Loucy (cell line): Measurements from ENCODE around the gene GIMAP1.

Source experiments
- CTCF ChIP-seq: fragments of 200-600 bp; sonication (generic); conservative IDR thresholded peaks from 2 replicates; pipeline ENCODE4 v1.5.1; 2014; ENCODE audit warnings: mild to moderate bottlenecking, antibody characterized with exemption, low read length
- EZH2phosphoT487 ChIP-seq: fragments of 200-600 bp; IDR thresholded peaks from 2 replicates; pipeline ENCODE4 v1.6.1; 2018; ENCODE audit warnings: antibody characterized with exemption, mild to moderate bottlenecking, moderate library complexity, borderline replicate concordance

GRCh38 chr7:150740053-150740452, 23.6 kb downstream of the GIMAP1 start:
- no peak for TF ChIP-seq CTCF
- no peak for TF ChIP-seq EZH2phosphoT487
